Islet of Langerhans (tissue), 1 donor: Measurements from ENCODE around the gene COPG1.

Source experiments
- FAIRE-seq: peaks from one replicate; lab custom pipeline; 2011; peaks lifted over from hg19 to GRCh38; lab: Jason Lieb, UNC

Gene COPG1

GRCh38 chr3:129315223-129315997 lies 66.0 kb downstream of the COPG1 start:
- no peak for FAIRE-seq

- no peak for FAIRE-seq
Measured at GRCh38 chr3:129315998-129316247, 66.5 kb downstream of the COPG1 start.

GRCh38 chr3:129316248-129317013 lies 67.0 kb downstream of the COPG1 start:
- no peak for FAIRE-seq

- FAIRE-seq = no peak
Measured at GRCh38 chr3:129317014-129317771, 67.8 kb downstream of the COPG1 start.

- FAIRE-seq = no peak
Measured at GRCh38 chr3:129317848-129318247, 68.4 kb downstream of the COPG1 start.

GRCh38 chr3:129318921-129319320 lies 69.5 kb downstream of the COPG1 start:
- no peak for FAIRE-seq

GRCh38 chr3:129320261-129320660 lies 70.9 kb downstream of the COPG1 start:
- FAIRE-seq = no peak

GRCh38 chr3:129320825-129321487 lies 71.5 kb downstream of the COPG1 start:
- FAIRE-seq = no peak

GRCh38 chr3:129321887-129322286 lies 72.5 kb downstream of the COPG1 start:
- no peak for FAIRE-seq

- FAIRE-seq = no peak
Measured at GRCh38 chr3:129323651-129324294, 74.4 kb downstream of the COPG1 start.

GRCh38 chr3:129324855-129325254 lies 75.4 kb downstream of the COPG1 start:
- FAIRE-seq = no peak

GRCh38 chr3:129325383-129325782 lies 76.0 kb downstream of the COPG1 start:
- no peak for FAIRE-seq

GRCh38 chr3:129326138-129326537 lies 76.7 kb downstream of the COPG1 start:
- FAIRE-seq = no peak

GRCh38 chr3:129326595-129326994 lies 77.2 kb downstream of the COPG1 start:
- no peak for FAIRE-seq
